HL-60 (cell line): ENCODE results near the gene PAPPA.

Experiments used
- CTCF ChIP-seq: IDR thresholded peaks from one replicate; pipeline ENCODE4 v1.5.1; 2011; ENCODE audit warnings: low read length, control low read depth, inconsistent platforms; ENCODE audit not compliant: insufficient read depth
- GABPA ChIP-seq: IDR thresholded peaks from 2 replicates; pipeline ENCODE4 v1.6.1; 2012; ENCODE audit warnings: low read depth
- POLR2AphosphoS5 ChIP-seq: IDR thresholded peaks from 2 replicates; pipeline ENCODE4 v1.6.1; 2012; ENCODE audit warnings: low read depth

- TF ChIP-seq GABPA (no peak), CTCF (no peak), POLR2AphosphoS5 (no peak)
Measured at GRCh38 chr9:116165912-116166311, 12.3 kb downstream of the PAPPA start.
